GM12878 (cell line): ENCODE data around the gene LIN28B. TPM values are rescaled to one million over a fixed set of nuclear protein-coding genes. Genes with fewer than 3 reads are reported as not detected.

Experiments
- ATAC-seq: fragments of 200-7000 bp; cut with Tn5 transposase; 3 replicates; pipeline ENCODE4 v1.9.1; 2020; ENCODE audit warnings: mild to moderate bottlenecking, moderate library complexity
- BruUV-seq: library from RNA; stranded (reverse); fragments of 400-500 nt; replicated peaks from 2 replicates; lab custom pipeline; 2021; lab: Mats Ljungman, UMichigan
- CTCF ChIA-PET: fragments of 300-600 bp; sonication (Branson Sonifier 250); formaldehyde crosslinking; extraction: SDS; loops from one replicate; lab custom pipeline; 2021; ENCODE audit warnings: inconsistent platforms; lab: Yijun Ruan, JAX
- POLR2A ChIA-PET: fragments of 350-600 bp; formaldehyde crosslinking; extraction: SDS; loops from one replicate; lab custom pipeline; 2021; ENCODE audit warnings: inconsistent platforms; lab: Charles Lee
- RAD21 ChIA-PET: fragments of 300-600 bp; sonication (Branson Sonifier 250); formaldehyde crosslinking; loops from one replicate; lab custom pipeline; 2023; ENCODE audit warnings: antibody characterized with exemption; ENCODE audit not compliant: unreplicated experiment; lab: Charles Lee
- SMC1A ChIA-PET: fragments of 300-600 bp; sonication (Branson Sonifier 250); formaldehyde crosslinking; loops from one replicate; lab custom pipeline; 2023; ENCODE audit not compliant: unreplicated experiment, uncharacterized antibody; lab: Charles Lee
- DNase-seq: peaks from one replicate; pipeline ENCODE4 v3.0.0-alpha.2; 2011; ENCODE audit warnings: low read depth, low spot score
- FAIRE-seq: peaks from 3 replicates; lab custom pipeline; 2011; peaks lifted over from hg19 to GRCh38; lab: Jason Lieb, UNC
- H2AFZ ChIP-seq: 2 replicates; pipeline ENCODE4 v1.6.0; 2011; ENCODE audit warnings: low read depth, low read length, control low read depth; ENCODE audit not compliant: control insufficient read depth
- H3K27ac ChIP-seq: 2 replicates; pipeline ENCODE4 v1.5.1; 2011; ENCODE audit warnings: control low read depth; ENCODE audit not compliant: control insufficient read depth, insufficient read depth
- H3K27me3 ChIP-seq, 2 experiments: replicated peaks in 1 of 2; 2 replicates each; pipeline versions ENCODE4 v1.6.0 to v1.6.1; 2011; ENCODE audit warnings: low read length in 1 of 2; ENCODE audit not compliant: control insufficient read depth in 2 of 2, insufficient read depth in 2 of 2
- H3K36me3 ChIP-seq, 2 experiments: 2 replicates each; pipeline ENCODE4 v1.5.1; 2011; ENCODE audit warnings: low read length in 1 of 2; ENCODE audit not compliant: control insufficient read depth in 2 of 2, insufficient read depth in 2 of 2
- H3K4me1 ChIP-seq: 2 replicates; pipeline ENCODE4 v1.6.1; 2011; ENCODE audit warnings: mild to moderate bottlenecking, low read length, moderate library complexity, mixed read lengths; ENCODE audit not compliant: control insufficient read depth, insufficient read depth
- H3K4me2 ChIP-seq: 2 replicates; pipeline ENCODE4 v1.6.0; 2011; ENCODE audit warnings: control low read depth; ENCODE audit not compliant: control insufficient read depth, insufficient read depth
- H3K4me3 ChIP-seq: fragments of 200-600 bp; sonication (generic); 2 replicates; pipeline ENCODE4 v1.5.1; 2016
- H3K79me2 ChIP-seq: 2 replicates; pipeline ENCODE4 v1.6.0; 2011; ENCODE audit warnings: low read length; ENCODE audit not compliant: control insufficient read depth, insufficient read depth
- H3K9ac ChIP-seq: 2 replicates; pipeline ENCODE4 v1.8.0; 2011; ENCODE audit warnings: low read length, control low read depth, mixed read lengths; ENCODE audit not compliant: control insufficient read depth, insufficient read depth
- H3K9me3 ChIP-seq: replicated peaks from 3 replicates; pipeline ENCODE4 v1.5.1; 2011; ENCODE audit warnings: mild to moderate bottlenecking, low read length; ENCODE audit not compliant: control insufficient read depth, insufficient read depth
- H4K20me1 ChIP-seq: 2 replicates; pipeline ENCODE4 v1.6.0; 2011; ENCODE audit not compliant: control insufficient read depth, insufficient read depth
- ATF7 ChIP-seq: fragments of 450-650 bp; IDR thresholded peaks from 2 replicates; pipeline ENCODE4 v1.6.1; 2016; ENCODE audit warnings: low read depth, mild to moderate bottlenecking
- LARP7 ChIP-seq: fragments of 450-650 bp; IDR thresholded peaks from 2 replicates; pipeline ENCODE4 v1.6.1; 2017; ENCODE audit warnings: mild to moderate bottlenecking
- NR2C2 ChIP-seq: IDR thresholded peaks from 2 replicates; pipeline ENCODE4 v1.6.1; 2011; ENCODE audit warnings: borderline replicate concordance, low read depth; ENCODE audit not compliant: control insufficient read depth, insufficient read length
- SMARCA5 ChIP-seq: fragments of 450-650 bp; IDR thresholded peaks from 2 replicates; pipeline ENCODE4 v1.6.1; 2017; ENCODE audit warnings: mild to moderate bottlenecking
- WGBS: methylation state at CpG from one replicate; pipeline ENCODE4 v1.1.6; 2016; ENCODE audit warnings: low lambda C conversion rate; ENCODE audit not compliant: insufficient replicate concordance, insufficient coverage; ENCODE audit errors: missing lambda C conversion rate; 5-methylcytosine and 5-hydroxymethylcytosine counted together
- in situ Hi-C: fragments of 300-500 bp; cut with MboI; formaldehyde crosslinking; loops from 9 replicates; pipeline ENCODE4 v1.14.3; 2018; ENCODE audit warnings: mixed read lengths
- intact Hi-C: fragments of 100-400 bp; cut with micrococcal nuclease; formaldehyde crosslinking; loops from one replicate; pipeline ENCODE4 v1.14.2; 2022; ENCODE audit not compliant: unreplicated experiment
- polyA plus RNA-seq, 11 experiments: library from polyadenylated mRNA; depleted of rRNA in 4 of 11; unstranded in 6 of 11; stranded (reverse) in 5 of 11; fragments of >200 nt; fragmentation: Nextera tagmentation in 4 of 11; fragmentation: Illumina TruSeq in 1 of 11; extraction: Ambion mirVana in 4 of 11; extraction: Trizol in 1 of 11; gene quantifications; 1 replicate in 1 of 11; 2 replicates in 10 of 11; pipeline versions ENCODE4 v1.2.1 to v1.2.3, GENCODE V29; 2011 to 2016; ENCODE audit warnings: inconsistent platforms in 2 of 11, missing spikeins in 2 of 11, low read depth in 1 of 11
- total RNA-seq, 4 experiments: library from RNA; depleted of rRNA in 3 of 4; stranded (reverse); fragments of >200 nt in 3 of 4; fragmentation: Illumina TruSeq in 1 of 4; extraction: Trizol in 1 of 4; gene quantifications; 2 replicates each; pipeline versions ENCODE4 v1.2.1 to v1.2.3, GENCODE V29; 2013 to 2021
- TF ChIP-seq, protein P1 (sequence below): fragments of 450-650 bp; IDR thresholded peaks from 2 replicates; pipeline ENCODE4 v1.6.1; 2017; ENCODE audit warnings: low read depth, mild to moderate bottlenecking, moderate library complexity
- TF ChIP-seq, protein P2 (sequence below): IDR thresholded peaks from 2 replicates; pipeline ENCODE4 v1.6.1; 2012; ENCODE audit warnings: improper control_type of control experiment, low read depth, low read length; ENCODE audit not compliant: insufficient replicate concordance
- TF ChIP-seq, protein P3 (sequence below): fragments of 450-650 bp; IDR thresholded peaks from 2 replicates; pipeline ENCODE4 v1.6.1; 2018; ENCODE audit warnings: mild to moderate bottlenecking, low read depth, moderate library complexity; ENCODE audit not compliant: partially characterized antibody

LIN28B gene
- total and polyA plus RNA-seq, 10 of the 15 experiments (the other 5 are each of a cell fraction or from before 2014, with no cell fraction given) = 0.01 to 2.4 (median 0.09) TPM; not detected in 6

DNA sequence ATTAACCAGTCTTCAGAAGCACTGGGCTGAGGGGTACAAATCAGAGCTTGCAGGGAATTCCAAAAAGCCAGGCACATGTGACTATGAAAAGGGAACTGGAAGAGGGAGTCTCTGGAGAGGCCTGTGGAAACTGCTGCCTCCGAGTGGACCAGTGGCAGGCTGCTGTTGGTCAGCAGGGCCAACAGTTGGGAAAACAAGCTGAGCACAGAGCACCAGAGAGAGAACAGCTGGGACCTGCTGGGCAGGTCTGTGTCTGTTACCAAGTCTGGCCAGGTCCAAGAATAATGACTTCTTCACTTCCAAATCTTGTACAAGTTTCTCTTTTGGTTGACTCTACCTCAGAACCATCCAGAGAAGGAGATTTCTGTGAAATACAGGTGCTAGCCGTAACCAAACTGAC lies 81.4 kb downstream of the LIN28B start:
- H3K27me3 ChIP-seq = no peaks in the 10 kb centered on the region
- in situ Hi-C loops (no loop called here), intact Hi-C loops (no loop called here)
- no peak overlapping the region for H3K4me3 ChIP-seq
- H3K9ac ChIP-seq = no peak overlapping the region
- FAIRE-seq = no peak
- ChIA-PET POLR2A (no interaction called here), RAD21 (no interaction called here), SMC1A (no interaction called here), CTCF (interaction anchor here (1.0 kb wide), 1 partner anchor 39 kb away, joined by 3 read pairs; no protein-coding TSS in a partner anchor)
- H3K27ac ChIP-seq = no peak overlapping the region
- H3K79me2 ChIP-seq = no peaks in the 10 kb centered on the region
- no TSS peak for BruUV-seq
- no peak overlapping the region for H3K4me2 ChIP-seq
- no peaks in the 10 kb centered on the region for H3K9me3 ChIP-seq
- TF ChIP-seq NR2C2 = no peak
- TF ChIP-seq SMARCA5 = no peak
- no peak for TF ChIP-seq LARP7
- TF ChIP-seq, protein P1, sequence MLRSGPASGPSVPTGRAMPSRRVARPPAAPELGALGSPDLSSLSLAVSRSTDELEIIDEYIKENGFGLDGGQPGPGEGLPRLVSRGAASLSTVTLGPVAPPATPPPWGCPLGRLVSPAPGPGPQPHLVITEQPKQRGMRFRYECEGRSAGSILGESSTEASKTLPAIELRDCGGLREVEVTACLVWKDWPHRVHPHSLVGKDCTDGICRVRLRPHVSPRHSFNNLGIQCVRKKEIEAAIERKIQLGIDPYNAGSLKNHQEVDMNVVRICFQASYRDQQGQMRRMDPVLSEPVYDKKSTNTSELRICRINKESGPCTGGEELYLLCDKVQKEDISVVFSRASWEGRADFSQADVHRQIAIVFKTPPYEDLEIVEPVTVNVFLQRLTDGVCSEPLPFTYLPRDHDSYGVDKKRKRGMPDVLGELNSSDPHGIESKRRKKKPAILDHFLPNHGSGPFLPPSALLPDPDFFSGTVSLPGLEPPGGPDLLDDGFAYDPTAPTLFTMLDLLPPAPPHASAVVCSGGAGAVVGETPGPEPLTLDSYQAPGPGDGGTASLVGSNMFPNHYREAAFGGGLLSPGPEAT = no peak
- TF ChIP-seq, protein P2, sequence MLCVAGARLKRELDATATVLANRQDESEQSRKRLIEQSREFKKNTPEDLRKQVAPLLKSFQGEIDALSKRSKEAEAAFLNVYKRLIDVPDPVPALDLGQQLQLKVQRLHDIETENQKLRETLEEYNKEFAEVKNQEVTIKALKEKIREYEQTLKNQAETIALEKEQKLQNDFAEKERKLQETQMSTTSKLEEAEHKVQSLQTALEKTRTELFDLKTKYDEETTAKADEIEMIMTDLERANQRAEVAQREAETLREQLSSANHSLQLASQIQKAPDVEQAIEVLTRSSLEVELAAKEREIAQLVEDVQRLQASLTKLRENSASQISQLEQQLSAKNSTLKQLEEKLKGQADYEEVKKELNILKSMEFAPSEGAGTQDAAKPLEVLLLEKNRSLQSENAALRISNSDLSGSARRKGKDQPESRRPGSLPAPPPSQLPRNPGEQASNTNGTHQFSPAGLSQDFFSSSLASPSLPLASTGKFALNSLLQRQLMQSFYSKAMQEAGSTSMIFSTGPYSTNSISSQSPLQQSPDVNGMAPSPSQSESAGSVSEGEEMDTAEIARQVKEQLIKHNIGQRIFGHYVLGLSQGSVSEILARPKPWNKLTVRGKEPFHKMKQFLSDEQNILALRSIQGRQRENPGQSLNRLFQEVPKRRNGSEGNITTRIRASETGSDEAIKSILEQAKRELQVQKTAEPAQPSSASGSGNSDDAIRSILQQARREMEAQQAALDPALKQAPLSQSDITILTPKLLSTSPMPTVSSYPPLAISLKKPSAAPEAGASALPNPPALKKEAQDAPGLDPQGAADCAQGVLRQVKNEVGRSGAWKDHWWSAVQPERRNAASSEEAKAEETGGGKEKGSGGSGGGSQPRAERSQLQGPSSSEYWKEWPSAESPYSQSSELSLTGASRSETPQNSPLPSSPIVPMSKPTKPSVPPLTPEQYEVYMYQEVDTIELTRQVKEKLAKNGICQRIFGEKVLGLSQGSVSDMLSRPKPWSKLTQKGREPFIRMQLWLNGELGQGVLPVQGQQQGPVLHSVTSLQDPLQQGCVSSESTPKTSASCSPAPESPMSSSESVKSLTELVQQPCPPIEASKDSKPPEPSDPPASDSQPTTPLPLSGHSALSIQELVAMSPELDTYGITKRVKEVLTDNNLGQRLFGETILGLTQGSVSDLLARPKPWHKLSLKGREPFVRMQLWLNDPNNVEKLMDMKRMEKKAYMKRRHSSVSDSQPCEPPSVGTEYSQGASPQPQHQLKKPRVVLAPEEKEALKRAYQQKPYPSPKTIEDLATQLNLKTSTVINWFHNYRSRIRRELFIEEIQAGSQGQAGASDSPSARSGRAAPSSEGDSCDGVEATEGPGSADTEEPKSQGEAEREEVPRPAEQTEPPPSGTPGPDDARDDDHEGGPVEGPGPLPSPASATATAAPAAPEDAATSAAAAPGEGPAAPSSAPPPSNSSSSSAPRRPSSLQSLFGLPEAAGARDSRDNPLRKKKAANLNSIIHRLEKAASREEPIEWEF = no peak
- TF ChIP-seq, protein P3, sequence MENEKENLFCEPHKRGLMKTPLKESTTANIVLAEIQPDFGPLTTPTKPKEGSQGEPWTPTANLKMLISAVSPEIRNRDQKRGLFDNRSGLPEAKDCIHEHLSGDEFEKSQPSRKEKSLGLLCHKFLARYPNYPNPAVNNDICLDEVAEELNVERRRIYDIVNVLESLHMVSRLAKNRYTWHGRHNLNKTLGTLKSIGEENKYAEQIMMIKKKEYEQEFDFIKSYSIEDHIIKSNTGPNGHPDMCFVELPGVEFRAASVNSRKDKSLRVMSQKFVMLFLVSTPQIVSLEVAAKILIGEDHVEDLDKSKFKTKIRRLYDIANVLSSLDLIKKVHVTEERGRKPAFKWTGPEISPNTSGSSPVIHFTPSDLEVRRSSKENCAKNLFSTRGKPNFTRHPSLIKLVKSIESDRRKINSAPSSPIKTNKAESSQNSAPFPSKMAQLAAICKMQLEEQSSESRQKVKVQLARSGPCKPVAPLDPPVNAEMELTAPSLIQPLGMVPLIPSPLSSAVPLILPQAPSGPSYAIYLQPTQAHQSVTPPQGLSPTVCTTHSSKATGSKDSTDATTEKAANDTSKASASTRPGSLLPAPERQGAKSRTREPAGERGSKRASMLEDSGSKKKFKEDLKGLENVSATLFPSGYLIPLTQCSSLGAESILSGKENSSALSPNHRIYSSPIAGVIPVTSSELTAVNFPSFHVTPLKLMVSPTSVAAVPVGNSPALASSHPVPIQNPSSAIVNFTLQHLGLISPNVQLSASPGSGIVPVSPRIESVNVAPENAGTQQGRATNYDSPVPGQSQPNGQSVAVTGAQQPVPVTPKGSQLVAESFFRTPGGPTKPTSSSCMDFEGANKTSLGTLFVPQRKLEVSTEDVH = no peak
- TF ChIP-seq ATF7 = no peak
- 57% methylated on average over 2 of the region's 2 CpGs for WGBS
- H4K20me1 ChIP-seq = no peaks in the 10 kb centered on the region
- no peaks in the 10 kb centered on the region for H3K4me1 ChIP-seq
- H3K36me3 ChIP-seq = no peaks in the 10 kb centered on the region
- no peak for DNase-seq
- peak; percentile 35 for ATAC-seq
- no peak overlapping the region for H2AFZ ChIP-seq
